Stimulated activated CD4-positive, alpha-beta T cell treated with anti-CD3 and anti-CD28 coated beads, Interleukin-1b, Interleukin-23, amount 100 ng/mL, for 4 hours (primary cell): ENCODE results near the gene MEDAG.

Experiments used
- DNase-seq, 2 donors: peaks; one replicate each; pipeline ENCODE4 v3.0.0-alpha.2; 2020; ENCODE audit warnings: low read depth in 2 of 2

The MEDAG gene

GRCh38 chr13:30905932-30906383, at the start of gene MEDAG:
Gene MEDAG, plus strand, starts transcription at chr13:30906271. Its CDS starts 245 bp downstream, at chr13:30906516.
- no peak for DNase-seq

- DNase-seq, result no peak
These were observed 49.1 kb upstream of the MEDAG start for GRCh38 chr13:30857018-30857417.

- no peak for DNase-seq
These were observed 48.4 kb upstream of the MEDAG start for GRCh38 chr13:30857636-30858035.

GRCh38 chr13:30859326-30859725, 46.7 kb upstream of the MEDAG start:
- no peak for DNase-seq

GRCh38 chr13:30861163-30861562, 44.9 kb upstream of the MEDAG start:
- no peak for DNase-seq

- no peak for DNase-seq
These were observed 44.1 kb upstream of the MEDAG start for GRCh38 chr13:30861836-30862467.

GRCh38 chr13:30862707-30863106, 43.4 kb upstream of the MEDAG start:
- DNase-seq, result no peak

- DNase-seq, result no peak
These were observed 42.8 kb upstream of the MEDAG start for GRCh38 chr13:30863231-30863630.

- no peak for DNase-seq
These were observed 42.3 kb upstream of the MEDAG start for GRCh38 chr13:30863796-30864195.

GRCh38 chr13:30864433-30865122, 41.5 kb upstream of the MEDAG start:
- DNase-seq, result no peak

- peak; percentile 33 to 39 for DNase-seq
These were observed 40.7 kb upstream of the MEDAG start for GRCh38 chr13:30865123-30866049.

- DNase-seq, result no peak
These were observed 39.4 kb upstream of the MEDAG start for GRCh38 chr13:30866677-30867076.

GRCh38 chr13:30867089-30867669, 38.9 kb upstream of the MEDAG start:
- DNase-seq, result no peak

GRCh38 chr13:30868799-30869470, 37.1 kb upstream of the MEDAG start:
- no peak for DNase-seq

GRCh38 chr13:30869491-30869890, 36.6 kb upstream of the MEDAG start:
- DNase-seq, result no peak

- no peak for DNase-seq
These were observed 35.8 kb upstream of the MEDAG start for GRCh38 chr13:30870049-30870884.

- no peak for DNase-seq
These were observed 35.0 kb upstream of the MEDAG start for GRCh38 chr13:30870916-30871587.

- DNase-seq, result no peak
These were observed 34.3 kb upstream of the MEDAG start for GRCh38 chr13:30871588-30872275.

- DNase-seq, result no peak
These were observed 33.8 kb upstream of the MEDAG start for GRCh38 chr13:30872276-30872594.
